Thoracic aorta (tissue), 2 donors: ENCODE results near the gene SLC39A5. TPM values are rescaled to one million over a fixed set of nuclear protein-coding genes. Genes with fewer than 3 reads are reported as not detected.
A peak's percentile ranks its signal among the peaks of the same experiment; 100 is the strongest.

ENCODE experiments used
- ATAC-seq: fragments of 150-250 bp; one replicate; pipeline ENCODE4 v1.8.0; 2017; ENCODE audit warnings: low read depth; ENCODE audit not compliant: insufficient number of reproducible peaks, low FRiP score
- DNase-seq: peaks from one replicate; pipeline ENCODE4 v3.0.0-alpha.2; 2020; ENCODE audit warnings: low spot score
- H3K27ac ChIP-seq, 2 donors: fragments of 200-600 bp; sonication (generic); 1 replicate in 1 of 2; 2 replicates in 1 of 2; pipeline ENCODE4 v1.5.1; 2016; ENCODE audit warnings: mild to moderate bottlenecking in 2 of 2, moderate library complexity in 2 of 2
- H3K27me3 ChIP-seq: fragments of 200-600 bp; sonication (generic); replicated peaks from 2 replicates; pipeline ENCODE4 v1.6.0; 2016; ENCODE audit warnings: mild to moderate bottlenecking; ENCODE audit not compliant: insufficient read depth
- H3K36me3 ChIP-seq: fragments of 200-600 bp; sonication (generic); one replicate; pipeline ENCODE4 v1.5.1; 2016
- H3K4me1 ChIP-seq, 2 donors: fragments of 200-600 bp; sonication (generic); 1 replicate in 1 of 2; 2 replicates in 1 of 2; pipeline versions ENCODE4 v1.5.1 to v1.6.0; 2016; ENCODE audit warnings: low read depth in 2 of 2, mild to moderate bottlenecking in 1 of 2; ENCODE audit not compliant: control insufficient read depth in 1 of 2
- H3K4me3 ChIP-seq: fragments of 200-600 bp; sonication (generic); 2 replicates; pipeline ENCODE4 v1.5.1; 2016; ENCODE audit warnings: mild to moderate bottlenecking
- H3K9me3 ChIP-seq: fragments of 200-600 bp; sonication (generic); 2 replicates; pipeline ENCODE4 v1.5.1; 2016
- CTCF ChIP-seq: fragments of 200-600 bp; sonication (generic); IDR thresholded peaks from one replicate; pipeline ENCODE4 v1.5.1; 2019; ENCODE audit warnings: antibody characterized with exemption
- total RNA-seq, 2 donors: library from RNA; depleted of rRNA; stranded (reverse); fragments of >200 nt; gene quantifications; one replicate each; pipeline versions ENCODE4 v1.1.0 to v1.2.3, GENCODE V29; 2016

SLC39A5 gene
- total RNA-seq: not detected

GRCh38 chr12:56229916-56230431 is at the start of gene SLC39A5:
Gene SLC39A5, plus strand, starts transcription at chr12:56230051. Its CDS starts 1,224 bp downstream, at chr12:56231275.
- H3K4me1 ChIP-seq: peaks cover 0 to 6% of the 10 kb centered on the region in 2 donors
- H3K27me3 ChIP-seq: no peaks in the 10 kb centered on the region
- H3K27ac ChIP-seq: no peak within 1 kb of the TSS
- DNase-seq (no peak), ATAC-seq (no peak)
- H3K36me3 ChIP-seq: no peaks in the 10 kb centered on the region
- no peak for TF ChIP-seq CTCF
- H3K4me3 ChIP-seq: no peak within 1 kb of the TSS
- H3K9me3 ChIP-seq: no peaks in the 10 kb centered on the region

GRCh38 chr12:56186957-56187356 is 42.9 kb upstream of the SLC39A5 start:
- H3K4me1 ChIP-seq: peaks cover 15 to 24% of the 10 kb centered on the region in 2 donors
- ATAC-seq (no peak), DNase-seq (no peak)
- peaks cover 31% of the 10 kb centered on the region for H3K36me3 ChIP-seq
- no peaks in the 10 kb centered on the region for H3K27me3 ChIP-seq
- TF ChIP-seq CTCF: no peak
- H3K4me3 ChIP-seq: no peak overlapping the region
- no peaks in the 10 kb centered on the region for H3K9me3 ChIP-seq
- H3K27ac ChIP-seq: no peak overlapping the region

GRCh38 chr12:56188131-56188777 is 41.6 kb upstream of the SLC39A5 start:
- H3K4me1 ChIP-seq: peaks cover 15 to 24% of the 10 kb centered on the region in 2 donors
- no peak for DNase-seq
- H3K27me3 ChIP-seq: no peaks in the 10 kb centered on the region
- ATAC-seq: no peak
- H3K36me3 ChIP-seq: peaks cover 20% of the 10 kb centered on the region
- H3K9me3 ChIP-seq: no peaks in the 10 kb centered on the region
- peak overlapping the region; percentile 72 to 80 for H3K27ac ChIP-seq
- H3K4me3 ChIP-seq: peak overlapping the region; percentile 90
- no peak for TF ChIP-seq CTCF

GRCh38 chr12:56188778-56189098 is 41.1 kb upstream of the SLC39A5 start:
- H3K36me3 ChIP-seq: peaks cover 16% of the 10 kb centered on the region
- peaks cover 15 to 24% of the 10 kb centered on the region in 2 donors for H3K4me1 ChIP-seq
- peak overlapping the region; percentile 72 to 80 for H3K27ac ChIP-seq
- TF ChIP-seq CTCF: no peak
- peak overlapping the region; percentile 90 for H3K4me3 ChIP-seq
- ATAC-seq: no peak
- no peak for DNase-seq
- no peaks in the 10 kb centered on the region for H3K27me3 ChIP-seq
- no peaks in the 10 kb centered on the region for H3K9me3 ChIP-seq

- DNase-seq: peak; percentile 47
- Histone ChIP-seq H3K27me3 (no peaks in the 10 kb centered on the region), H3K27ac (peak within 1 kb of the TSS; percentile 98 to 100), H3K36me3 (peaks cover 10% of the 10 kb centered on the region), H3K9me3 (no peaks in the 10 kb centered on the region), H3K4me3 (peak within 1 kb of the TSS; percentile 90), H3K4me1 (peaks cover 15 to 24% of the 10 kb centered on the region in 2 donors)
- TF ChIP-seq CTCF: peak; percentile 64
- peak; percentile 67 for ATAC-seq
Measured at GRCh38 chr12:56189099-56189917, 40.5 kb upstream of the SLC39A5 start, which contains the start of gene SMARCC2. Gene SMARCC2, minus strand, starts transcription at chr12:56189483. Its CDS starts 22 bp downstream, at chr12:56189461.
